ENCODE data around the gene ATL3.
A peak's percentile ranks its signal among the peaks of the same experiment; 100 is the strongest.
"Not testable (repeated sequence)": the region's sequence is repeated elsewhere in the genome, so short reads cannot be mapped to it uniquely, and the experiment has no call there.

The ATL3 gene

DNA sequence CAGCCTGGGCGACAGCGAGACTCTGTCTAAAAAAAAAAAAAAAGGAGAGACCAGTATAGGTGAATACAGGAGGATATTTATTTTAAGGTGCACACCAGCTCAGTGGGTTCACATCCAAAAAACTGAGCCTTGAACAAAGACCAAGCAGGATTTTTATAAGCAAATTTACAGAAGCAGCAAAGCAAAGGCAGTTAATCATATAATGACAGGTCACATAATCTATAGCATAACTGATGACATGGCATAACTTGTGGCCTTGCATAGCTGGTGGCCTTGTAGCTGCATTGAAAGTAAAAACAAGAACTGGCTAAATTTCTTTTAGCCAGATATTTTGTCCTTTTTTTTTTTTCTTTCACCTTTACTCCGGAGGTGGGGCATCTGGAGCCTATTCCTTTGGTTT is 54.2 kb downstream of the ATL3 start:
- DNase-seq: no peak

GRCh38 chr11:63614136-63614671 is 57.0 kb downstream of the ATL3 start, which contains the start of gene PLAAT3:
Gene PLAAT3, minus strand, starts transcription at chr11:63614433. Its CDS starts 419 bp downstream, at chr11:63614014.
- peak; percentile 69 for DNase-seq

DNA sequence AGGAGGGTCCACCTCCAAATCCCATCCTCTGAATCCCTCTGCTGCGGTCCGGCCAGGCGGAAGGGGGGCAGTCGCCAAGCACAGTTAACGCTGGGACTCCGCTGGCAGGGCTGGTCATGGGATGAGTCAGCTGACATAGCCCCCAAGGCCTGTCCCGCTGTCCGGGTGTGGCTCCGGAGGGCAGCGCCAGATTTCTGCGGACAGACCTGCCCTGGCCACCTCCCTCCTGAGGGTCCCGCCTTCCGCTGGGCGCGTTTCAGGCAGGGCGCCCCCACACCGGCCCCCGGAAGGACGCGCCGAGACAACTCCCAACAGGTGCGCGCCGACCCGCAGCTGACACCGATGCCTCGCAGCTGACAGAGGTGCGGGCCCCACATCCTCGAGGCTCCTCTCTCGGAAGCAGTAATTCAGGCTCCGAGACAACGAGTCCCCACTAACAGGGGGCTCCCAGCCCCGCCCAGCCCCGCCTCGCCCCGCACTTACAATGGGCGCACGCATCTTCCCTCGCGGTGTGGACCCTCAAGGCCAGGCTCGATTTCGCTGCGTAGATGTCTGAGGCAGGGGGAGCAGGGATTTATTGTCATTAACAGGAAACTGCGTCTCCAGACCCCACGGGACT is 57.5 kb downstream of the ATL3 start:
- peak; percentile 16 for DNase-seq

DNA sequence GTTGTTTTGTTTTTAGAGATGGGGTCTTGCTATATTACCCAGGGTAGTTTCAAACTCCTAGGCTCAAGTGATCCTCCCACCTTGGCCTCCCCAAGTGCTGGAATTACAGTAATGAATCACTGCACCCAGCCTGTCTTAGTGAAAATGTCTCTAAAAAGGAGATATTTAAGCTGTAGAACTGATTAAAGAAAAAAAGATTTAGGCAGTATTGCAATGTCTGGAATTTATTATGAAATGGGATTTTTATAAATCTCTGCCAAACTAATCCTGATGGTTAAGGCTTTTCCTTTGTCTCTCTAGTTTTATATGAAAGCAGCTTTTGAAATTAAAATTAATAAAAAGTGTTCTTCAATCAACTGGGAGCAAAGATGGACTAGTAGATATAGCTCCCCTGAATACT is 59.0 kb downstream of the ATL3 start:
- DNase-seq: no peak

DNA sequence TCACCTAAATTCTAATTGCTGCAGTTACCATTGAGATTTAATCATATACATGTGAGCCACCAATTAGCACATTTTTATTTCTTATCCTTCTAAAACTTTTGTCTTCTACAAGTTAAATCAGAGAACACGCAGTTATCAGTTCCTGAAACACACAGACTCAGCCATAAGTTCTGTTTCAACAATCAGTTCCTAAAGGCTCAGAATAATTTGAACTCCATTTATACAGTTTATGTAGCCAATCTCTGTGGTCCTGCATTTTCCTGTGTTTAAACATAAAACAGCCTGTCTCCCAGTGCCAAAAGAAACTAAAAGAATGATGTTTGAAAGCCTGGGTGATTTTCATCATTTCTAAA is 59.8 kb downstream of the ATL3 start:
- no peak for DNase-seq

DNA sequence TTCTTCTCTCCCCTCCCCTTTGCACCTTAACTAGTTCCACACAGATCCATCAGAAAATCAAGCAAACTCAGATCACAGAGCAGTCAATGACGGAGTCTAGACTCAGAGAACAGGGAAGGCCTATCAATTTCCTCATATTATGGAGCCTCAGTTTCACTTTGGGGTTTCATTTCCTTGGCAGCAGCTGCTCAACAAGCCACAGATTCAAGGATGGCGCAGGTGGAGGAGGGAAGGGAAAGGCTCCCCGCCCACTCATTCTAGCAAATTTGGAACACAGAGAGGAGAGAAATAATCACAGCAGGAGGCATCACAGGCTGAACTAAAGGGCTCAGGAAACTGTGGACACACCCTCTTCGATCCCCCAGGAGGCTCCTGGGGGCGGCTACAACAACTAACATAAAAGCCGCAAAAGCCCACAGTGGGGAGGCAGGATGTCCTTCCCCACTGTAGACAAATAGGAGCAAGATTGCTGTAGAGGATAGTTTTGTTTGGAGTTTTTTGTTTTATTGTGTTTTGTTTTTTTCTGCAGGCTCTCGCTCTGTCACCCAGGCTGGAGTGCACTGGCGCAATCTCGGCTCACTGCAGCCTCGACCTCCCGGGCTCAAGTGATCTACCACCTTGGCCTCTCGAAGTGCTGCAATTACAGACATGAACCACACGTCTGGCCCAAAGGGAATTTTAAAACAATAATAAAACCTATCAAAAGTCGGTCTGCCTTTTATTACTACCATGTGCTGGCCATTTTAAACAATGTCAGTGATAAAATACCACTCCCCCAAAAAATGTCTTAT is 60.4 kb downstream of the ATL3 start:
- DNase-seq: no peak

DNA sequence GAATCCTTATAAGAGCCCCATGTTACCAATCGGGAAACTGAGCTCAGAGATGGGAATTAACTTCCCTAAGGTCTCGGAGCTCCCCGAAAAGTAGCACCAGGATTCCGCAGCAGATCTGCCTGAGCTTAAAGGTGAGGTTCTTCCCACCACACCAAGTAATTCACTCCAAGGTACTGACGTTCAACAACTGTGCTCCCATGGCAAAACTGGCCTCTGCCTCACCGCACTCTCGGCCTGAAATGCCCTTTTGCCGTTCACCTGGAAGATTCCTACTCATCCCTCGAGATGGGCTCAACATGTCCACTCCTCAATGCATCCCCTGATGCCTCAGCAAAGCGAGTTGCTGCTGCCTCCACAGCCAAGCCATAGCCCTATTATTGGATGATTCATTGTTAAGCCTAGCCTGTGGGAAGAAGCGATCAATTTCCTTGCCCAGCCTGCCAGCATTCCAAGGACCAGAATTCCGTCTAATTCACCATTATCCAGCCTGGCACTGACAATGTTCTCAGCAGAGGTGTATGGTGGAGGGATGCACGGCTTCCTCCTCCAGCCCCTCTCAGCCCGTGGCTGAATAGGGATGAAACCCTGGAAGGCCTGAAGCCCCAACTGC is 61.1 kb downstream of the ATL3 start:
- no peak for DNase-seq

DNA sequence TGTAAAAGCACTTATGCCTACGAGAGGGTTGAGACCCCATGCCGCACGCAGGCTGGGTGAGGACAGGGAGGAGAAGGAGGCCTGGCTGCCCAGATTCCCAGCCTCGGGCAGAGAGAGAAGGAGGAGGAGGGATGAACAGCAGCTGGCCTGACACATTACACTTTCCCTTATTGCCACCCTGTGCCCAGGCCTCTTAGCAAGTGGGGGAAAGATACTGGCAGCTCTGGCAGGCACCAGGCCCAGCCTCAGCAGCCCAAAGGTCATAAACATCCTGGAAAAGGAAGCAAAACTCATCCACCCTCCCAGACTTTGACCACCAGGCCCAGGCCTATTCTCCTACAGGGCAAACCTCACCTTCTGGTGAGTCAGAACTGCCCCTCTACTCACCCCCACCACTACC is 61.6 kb downstream of the ATL3 start:
- no peak for DNase-seq

DNA sequence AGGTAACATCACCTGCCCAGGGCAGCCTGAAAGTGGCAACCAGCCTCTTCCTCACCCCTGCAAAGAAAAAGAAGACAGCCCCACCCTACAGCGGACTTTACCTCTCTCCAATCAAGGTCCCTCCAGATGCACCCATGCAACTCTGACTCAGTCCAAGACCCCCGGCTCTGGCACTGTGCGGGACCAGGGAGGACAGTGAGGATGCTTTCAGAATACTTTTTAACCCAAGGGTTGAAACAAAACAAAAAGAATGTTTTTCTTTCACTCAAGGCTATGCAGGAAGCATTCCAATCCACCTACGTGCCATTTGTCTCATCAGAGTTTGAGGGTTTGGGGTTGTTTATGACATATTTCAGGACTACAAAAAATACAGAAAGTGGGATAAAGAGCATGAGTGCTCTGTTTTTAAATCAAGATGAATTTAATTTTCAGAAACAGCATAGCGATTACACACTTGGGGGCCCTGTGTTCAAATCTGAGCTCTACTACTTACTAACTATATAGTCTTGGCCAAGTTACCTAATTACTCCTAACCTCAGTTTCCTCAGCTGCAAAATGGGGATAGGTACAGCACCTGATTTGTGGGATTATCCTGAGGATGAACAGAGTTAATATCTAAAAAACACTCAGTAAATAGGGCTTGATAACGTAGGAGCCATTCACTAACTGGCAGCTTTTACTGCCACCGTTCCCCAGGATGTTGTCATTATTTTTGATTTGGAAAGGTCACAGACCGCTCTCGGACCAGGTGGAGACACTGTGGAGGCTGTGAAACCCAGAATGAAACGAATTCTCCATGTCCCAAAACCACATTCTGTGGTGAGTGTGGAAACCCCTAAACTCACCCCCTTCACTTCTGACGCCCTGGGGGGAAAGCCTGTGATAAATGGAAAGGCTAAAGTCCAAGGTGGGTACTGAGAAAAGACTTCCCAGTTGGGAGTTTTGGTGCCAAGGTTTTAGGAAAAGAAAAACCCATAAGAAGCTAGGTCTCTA is 62.5 kb downstream of the ATL3 start:
- DNase-seq: no peak

- no peak for DNase-seq
Observed at GRCh38 chr11:63603180-63603518, 68.0 kb downstream of the ATL3 start.

GRCh38 chr11:63602290-63603179 is 68.6 kb downstream of the ATL3 start:
- not testable (repeated sequence) for DNase-seq

DNA sequence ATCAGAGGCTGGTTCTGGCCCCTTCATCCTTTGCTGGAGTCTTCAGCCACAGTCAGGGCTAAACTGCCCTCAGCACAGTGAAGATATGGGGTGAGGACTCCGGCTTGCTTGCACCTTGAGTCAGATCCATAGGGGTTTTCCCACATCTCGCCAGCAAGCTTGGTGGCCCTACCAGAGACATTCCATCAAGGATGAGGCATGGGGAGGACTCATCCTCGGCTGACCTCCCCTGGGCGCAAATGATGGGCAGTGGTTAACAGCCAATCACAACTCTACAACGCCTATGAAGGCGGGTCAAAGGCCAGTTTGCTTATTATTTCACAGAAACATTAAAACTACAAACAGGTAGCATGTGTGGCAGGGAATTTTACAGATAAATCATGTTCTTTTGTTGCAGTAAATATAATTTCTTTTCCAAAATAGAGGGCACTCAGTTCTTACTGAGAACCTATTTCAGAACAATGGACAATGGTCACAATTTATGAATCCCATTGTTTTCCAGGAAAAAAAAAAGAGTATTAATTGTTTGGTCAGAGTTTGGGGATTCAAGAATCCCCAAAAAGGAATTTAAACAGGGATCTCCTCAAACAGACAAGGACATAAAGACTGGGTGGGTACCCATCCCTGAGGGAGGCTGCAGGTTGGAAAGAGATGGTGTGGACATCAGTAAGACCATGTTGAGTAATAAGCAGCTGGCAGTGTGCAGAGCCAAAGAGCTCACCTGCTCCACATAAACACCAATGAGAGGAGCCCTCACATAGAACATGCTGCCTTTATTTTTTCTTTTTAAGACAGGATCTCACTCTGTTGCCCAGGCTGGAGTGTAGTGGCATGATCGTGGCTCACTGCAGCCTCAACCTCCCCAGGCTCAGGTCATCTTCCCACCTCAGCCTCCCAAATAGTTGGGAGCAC is 71.7 kb downstream of the ATL3 start:
- DNase-seq: no peak

- no peak for DNase-seq
Observed at GRCh38 chr11:63598556-63598955, 72.6 kb downstream of the ATL3 start.

GRCh38 chr11:63595296-63595695 is 75.9 kb downstream of the ATL3 start:
- DNase-seq: no peak

GRCh38 chr11:63592975-63593395 is 78.2 kb downstream of the ATL3 start:
- no peak for DNase-seq

DNA sequence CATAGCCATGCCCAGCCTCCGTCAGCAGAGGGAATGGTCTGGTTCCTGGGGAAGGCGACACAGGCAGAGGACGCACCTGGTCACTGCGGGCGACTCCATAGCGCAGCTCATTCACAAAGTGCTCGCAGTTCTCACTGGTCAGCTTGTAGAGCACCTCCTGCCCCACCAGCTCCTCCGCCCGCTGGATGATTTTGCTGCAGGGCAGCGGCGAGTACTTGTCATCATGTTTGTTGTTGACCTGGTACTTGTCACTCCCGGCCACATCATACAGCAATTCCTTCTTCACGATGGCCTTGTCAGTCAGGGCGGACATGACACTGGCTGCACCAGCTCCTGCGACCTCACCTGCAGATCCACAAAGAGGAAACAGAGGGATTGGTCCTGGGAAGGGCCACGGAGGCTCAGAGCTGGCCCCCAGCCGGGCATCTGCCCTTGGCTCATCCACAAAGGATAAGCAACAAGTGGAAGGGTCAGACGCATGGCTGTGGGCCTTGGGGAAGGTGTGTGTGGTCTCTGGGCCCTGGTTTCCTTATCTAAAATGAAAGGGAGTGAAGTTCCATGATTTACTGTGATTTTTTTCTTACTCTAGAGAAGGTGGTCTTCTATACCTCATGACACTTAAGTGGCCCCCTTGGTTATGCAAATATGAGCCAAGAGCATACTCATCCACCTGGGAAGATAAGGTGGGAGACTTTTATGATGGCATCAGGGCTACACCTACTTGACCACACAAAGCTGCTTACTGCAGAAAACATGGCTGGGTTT is 81.0 kb downstream of the ATL3 start:
- no peak for DNase-seq

DNA sequence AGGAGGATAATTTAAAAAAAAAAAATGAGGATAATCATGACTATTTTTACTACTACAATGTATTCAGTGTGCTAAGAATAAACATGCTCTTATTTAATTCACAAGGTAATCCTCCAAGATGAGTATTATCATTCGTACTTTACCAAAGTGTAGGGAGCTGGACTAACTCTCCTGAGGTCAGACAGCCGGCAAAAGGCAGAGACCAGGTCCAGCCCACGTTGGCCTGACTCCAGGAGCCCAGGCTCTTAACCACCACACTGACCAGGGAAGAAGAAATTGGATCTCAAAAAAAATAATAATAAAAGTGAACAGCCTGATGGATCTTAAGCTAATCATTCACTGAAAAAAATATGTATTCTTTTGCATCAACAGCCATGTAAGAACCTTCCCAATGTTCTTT is 82.2 kb downstream of the ATL3 start:
- no peak for DNase-seq

- no peak for DNase-seq
Observed at GRCh38 chr11:63586451-63587166, 84.6 kb downstream of the ATL3 start.

DNA sequence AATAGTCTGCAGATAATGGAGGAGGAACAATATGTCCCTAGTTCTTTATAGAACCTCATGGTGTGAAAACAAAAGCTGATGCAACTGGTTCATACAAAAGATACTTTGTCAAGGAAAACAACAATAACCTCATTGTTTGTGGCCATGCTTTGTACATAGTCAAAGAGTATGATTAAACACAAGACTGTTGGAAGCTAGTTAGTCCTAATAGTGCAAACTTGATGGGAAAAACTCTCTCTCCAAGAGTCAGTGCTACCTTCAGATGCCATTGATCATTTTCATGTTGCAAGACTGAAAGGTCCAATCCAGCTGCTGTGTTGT is 87.9 kb downstream of the ATL3 start:
- DNase-seq: no peak

All from DMS79 (cell line).